GM23338 (cell line): ENCODE measurements around the gene PAM16. TPM values are rescaled to one million over a fixed set of nuclear protein-coding genes. Genes with fewer than 3 reads are reported as not detected.

Experiments used
- ATAC-seq: fragments of 200-7000 bp; cut with Tn5 transposase; 3 replicates; pipeline ENCODE4 v1.9.1; 2020
- DNase-seq: peaks from one replicate; pipeline ENCODE4 v3.0.0-alpha.2; 2015; ENCODE audit warnings: low spot score
- H2AFZ ChIP-seq: fragments of 200-600 bp; sonication (generic); 2 replicates; pipeline ENCODE4 v1.8.0; 2016; ENCODE audit warnings: antibody characterized with exemption, mild to moderate bottlenecking, moderate library complexity
- H3F3A ChIP-seq: fragments of 200-600 bp; sonication (generic); replicated peaks from 2 replicates; pipeline ENCODE4 v1.8.0; 2017; ENCODE audit warnings: antibody characterized with exemption, mixed run types, low read depth
- H3K27ac ChIP-seq: fragments of 200-600 bp; sonication (generic); 2 replicates; pipeline ENCODE4 v1.6.1; 2016; ENCODE audit warnings: low read depth
- H3K27me3 ChIP-seq: fragments of 200-600 bp; sonication (generic); 2 replicates; pipeline ENCODE4 v1.8.0; 2016; ENCODE audit warnings: mild to moderate bottlenecking, mixed run types, moderate library complexity; ENCODE audit not compliant: insufficient read depth
- H3K36me3 ChIP-seq: fragments of 200-600 bp; sonication (generic); 2 replicates; pipeline ENCODE4 v1.8.0; 2016; ENCODE audit warnings: mild to moderate bottlenecking; ENCODE audit not compliant: insufficient read depth
- H3K4me1 ChIP-seq: fragments of 200-600 bp; sonication (generic); 2 replicates; pipeline ENCODE4 v1.8.0; 2016; ENCODE audit warnings: mild to moderate bottlenecking, moderate library complexity; ENCODE audit not compliant: insufficient read depth
- H3K4me2 ChIP-seq: fragments of 200-600 bp; sonication (generic); 2 replicates; pipeline ENCODE4 v1.7.1; 2017; ENCODE audit warnings: mixed run types
- H3K4me3 ChIP-seq: fragments of 200-600 bp; sonication (generic); 2 replicates; pipeline ENCODE4 v1.6.1; 2016; ENCODE audit warnings: mixed run types
- H3K79me2 ChIP-seq: fragments of 200-600 bp; sonication (generic); replicated peaks from 2 replicates; pipeline ENCODE4 v1.8.0; 2017; ENCODE audit warnings: mild to moderate bottlenecking; ENCODE audit not compliant: insufficient read depth
- H3K9me2 ChIP-seq: fragments of 200-600 bp; sonication (generic); 2 replicates; pipeline ENCODE4 v1.8.0; 2017; ENCODE audit not compliant: insufficient read depth
- H4K20me1 ChIP-seq: fragments of 200-600 bp; sonication (generic); replicated peaks from 2 replicates; pipeline ENCODE4 v1.8.0; 2017; ENCODE audit warnings: mild to moderate bottlenecking; ENCODE audit not compliant: insufficient read depth
- H3K27ac Mint-ChIP-seq: 2 replicates; pipeline ENCODE4 v1.8.0; 2020; ENCODE audit warnings: inconsistent platforms, mild to moderate bottlenecking, moderate library complexity, mixed read lengths
- H3K27me3 Mint-ChIP-seq: 3 replicates; pipeline ENCODE4 v1.8.0; 2022; ENCODE audit warnings: low read depth, mild to moderate bottlenecking, moderate library complexity, mixed read lengths, inconsistent platforms; ENCODE audit not compliant: insufficient read depth, poor library complexity
- H3K36me3 Mint-ChIP-seq: 3 replicates; pipeline ENCODE4 v1.8.0; 2021; ENCODE audit warnings: low read depth, mild to moderate bottlenecking, inconsistent platforms, moderate library complexity, mixed read lengths
- H3K4me1 Mint-ChIP-seq: 3 replicates; pipeline ENCODE4 v1.8.0; 2020; ENCODE audit warnings: mild to moderate bottlenecking, inconsistent platforms, mixed read lengths
- H3K4me3 Mint-ChIP-seq: 3 replicates; pipeline ENCODE4 v1.8.0; 2021; ENCODE audit warnings: moderate library complexity, mild to moderate bottlenecking, inconsistent platforms, mixed read lengths
- H3K9me3 Mint-ChIP-seq: 3 replicates; pipeline ENCODE4 v1.8.0; 2020; ENCODE audit warnings: moderate library complexity, mild to moderate bottlenecking, inconsistent platforms, mixed read lengths
- CREB1 ChIP-seq: fragments of 250-450 bp; sonication (Bioruptor Pico); IDR thresholded peaks from 2 replicates; pipeline ENCODE4 v1.5.0; 2020; ENCODE audit warnings: low read depth, mild to moderate bottlenecking, moderate library complexity
- CTCF ChIP-seq, 2 experiments: fragments of 200-600 bp in 1 of 2; sonication (generic) in 1 of 2; conservative IDR thresholded peaks; 2 replicates each; pipeline versions ENCODE4 v1.5.1 to v1.6.1; 2016 to 2017; ENCODE audit warnings: antibody characterized with exemption in 2 of 2, low read depth in 2 of 2, mild to moderate bottlenecking in 2 of 2, moderate library complexity in 1 of 2
- POLR2AphosphoS5 ChIP-seq: IDR thresholded peaks from 2 replicates; pipeline ENCODE4 v1.6.1; 2016; ENCODE audit warnings: antibody characterized with exemption, low read depth
- REST ChIP-seq: IDR thresholded peaks from one replicate; pipeline ENCODE4 v1.6.1; 2018; ENCODE audit warnings: antibody characterized with exemption; ENCODE audit not compliant: unreplicated experiment
- polyA plus RNA-seq: library from polyadenylated mRNA; unstranded; fragments of >200 nt; fragmentation: Nextera tagmentation; extraction: Ambion mirVana; gene quantifications from 2 replicates; pipeline ENCODE4 v1.2.1, GENCODE V29; 2016
- total RNA-seq: library from RNA; depleted of rRNA; stranded (reverse); fragments of >200 nt; shearing (Covaris generic); gene quantifications from 2 replicates; pipeline ENCODE4 v1.2.3, GENCODE V29; 2014
- TF ChIP-seq, protein P1 (sequence below): fragments of 250-450 bp; sonication (Bioruptor Pico); IDR thresholded peaks from 2 replicates; pipeline ENCODE4 v1.5.0; 2020; ENCODE audit warnings: mild to moderate bottlenecking, moderate library complexity

The PAM16 gene
- total and polyA plus RNA-seq, 2 experiments from 2014 or later: 84.1 to 283 TPM

GRCh38 chr16:4377573-4378154, 26.5 kb upstream of the PAM16 start:
- no peaks in the 10 kb centered on the region; the same call in 1 of the 2 replicates for H4K20me1 ChIP-seq

More at GRCh38 chr16:4377573-4378154, 26.5 kb upstream of the PAM16 start:
- H3K27me3 Mint-ChIP-seq: peaks cover 20% of the 10 kb centered on the region
- Histone ChIP-seq H3F3A (0 out of 2 replicates have a peak, but pooled peaks cover 11% of the 10 kb centered on the region), H3K9me2 (no peaks in the 10 kb centered on the region), H3K4me1 (peaks cover 50% of the 10 kb centered on the region), H3K27ac (peak overlapping the region; percentile 76; the same call in 1 of the 2 replicates), H3K4me3 (no peak overlapping the region), H3K4me2 (peak overlapping the region; percentile 48; the same call in 1 of the 2 replicates), H2AFZ (no peak overlapping the region), H3K79me2 (peaks cover 10% of the 10 kb centered on the region), H3K36me3 (no peaks in the 10 kb centered on the region), H3K27me3 (no peaks in the 10 kb centered on the region)
- DNase-seq (peak; percentile 74), ATAC-seq (peak; percentile 37)
- TF ChIP-seq CTCF (conservative IDR thresholded peaks at IDR 0.05; ENCODE audit: low read depth in 2 of 2) (peak; percentile 41 to 44; a peak in 2 of 4 replicates), CREB1 (no peak), POLR2AphosphoS5 (no peak), REST (no peak)
- TF ChIP-seq, protein P1, sequence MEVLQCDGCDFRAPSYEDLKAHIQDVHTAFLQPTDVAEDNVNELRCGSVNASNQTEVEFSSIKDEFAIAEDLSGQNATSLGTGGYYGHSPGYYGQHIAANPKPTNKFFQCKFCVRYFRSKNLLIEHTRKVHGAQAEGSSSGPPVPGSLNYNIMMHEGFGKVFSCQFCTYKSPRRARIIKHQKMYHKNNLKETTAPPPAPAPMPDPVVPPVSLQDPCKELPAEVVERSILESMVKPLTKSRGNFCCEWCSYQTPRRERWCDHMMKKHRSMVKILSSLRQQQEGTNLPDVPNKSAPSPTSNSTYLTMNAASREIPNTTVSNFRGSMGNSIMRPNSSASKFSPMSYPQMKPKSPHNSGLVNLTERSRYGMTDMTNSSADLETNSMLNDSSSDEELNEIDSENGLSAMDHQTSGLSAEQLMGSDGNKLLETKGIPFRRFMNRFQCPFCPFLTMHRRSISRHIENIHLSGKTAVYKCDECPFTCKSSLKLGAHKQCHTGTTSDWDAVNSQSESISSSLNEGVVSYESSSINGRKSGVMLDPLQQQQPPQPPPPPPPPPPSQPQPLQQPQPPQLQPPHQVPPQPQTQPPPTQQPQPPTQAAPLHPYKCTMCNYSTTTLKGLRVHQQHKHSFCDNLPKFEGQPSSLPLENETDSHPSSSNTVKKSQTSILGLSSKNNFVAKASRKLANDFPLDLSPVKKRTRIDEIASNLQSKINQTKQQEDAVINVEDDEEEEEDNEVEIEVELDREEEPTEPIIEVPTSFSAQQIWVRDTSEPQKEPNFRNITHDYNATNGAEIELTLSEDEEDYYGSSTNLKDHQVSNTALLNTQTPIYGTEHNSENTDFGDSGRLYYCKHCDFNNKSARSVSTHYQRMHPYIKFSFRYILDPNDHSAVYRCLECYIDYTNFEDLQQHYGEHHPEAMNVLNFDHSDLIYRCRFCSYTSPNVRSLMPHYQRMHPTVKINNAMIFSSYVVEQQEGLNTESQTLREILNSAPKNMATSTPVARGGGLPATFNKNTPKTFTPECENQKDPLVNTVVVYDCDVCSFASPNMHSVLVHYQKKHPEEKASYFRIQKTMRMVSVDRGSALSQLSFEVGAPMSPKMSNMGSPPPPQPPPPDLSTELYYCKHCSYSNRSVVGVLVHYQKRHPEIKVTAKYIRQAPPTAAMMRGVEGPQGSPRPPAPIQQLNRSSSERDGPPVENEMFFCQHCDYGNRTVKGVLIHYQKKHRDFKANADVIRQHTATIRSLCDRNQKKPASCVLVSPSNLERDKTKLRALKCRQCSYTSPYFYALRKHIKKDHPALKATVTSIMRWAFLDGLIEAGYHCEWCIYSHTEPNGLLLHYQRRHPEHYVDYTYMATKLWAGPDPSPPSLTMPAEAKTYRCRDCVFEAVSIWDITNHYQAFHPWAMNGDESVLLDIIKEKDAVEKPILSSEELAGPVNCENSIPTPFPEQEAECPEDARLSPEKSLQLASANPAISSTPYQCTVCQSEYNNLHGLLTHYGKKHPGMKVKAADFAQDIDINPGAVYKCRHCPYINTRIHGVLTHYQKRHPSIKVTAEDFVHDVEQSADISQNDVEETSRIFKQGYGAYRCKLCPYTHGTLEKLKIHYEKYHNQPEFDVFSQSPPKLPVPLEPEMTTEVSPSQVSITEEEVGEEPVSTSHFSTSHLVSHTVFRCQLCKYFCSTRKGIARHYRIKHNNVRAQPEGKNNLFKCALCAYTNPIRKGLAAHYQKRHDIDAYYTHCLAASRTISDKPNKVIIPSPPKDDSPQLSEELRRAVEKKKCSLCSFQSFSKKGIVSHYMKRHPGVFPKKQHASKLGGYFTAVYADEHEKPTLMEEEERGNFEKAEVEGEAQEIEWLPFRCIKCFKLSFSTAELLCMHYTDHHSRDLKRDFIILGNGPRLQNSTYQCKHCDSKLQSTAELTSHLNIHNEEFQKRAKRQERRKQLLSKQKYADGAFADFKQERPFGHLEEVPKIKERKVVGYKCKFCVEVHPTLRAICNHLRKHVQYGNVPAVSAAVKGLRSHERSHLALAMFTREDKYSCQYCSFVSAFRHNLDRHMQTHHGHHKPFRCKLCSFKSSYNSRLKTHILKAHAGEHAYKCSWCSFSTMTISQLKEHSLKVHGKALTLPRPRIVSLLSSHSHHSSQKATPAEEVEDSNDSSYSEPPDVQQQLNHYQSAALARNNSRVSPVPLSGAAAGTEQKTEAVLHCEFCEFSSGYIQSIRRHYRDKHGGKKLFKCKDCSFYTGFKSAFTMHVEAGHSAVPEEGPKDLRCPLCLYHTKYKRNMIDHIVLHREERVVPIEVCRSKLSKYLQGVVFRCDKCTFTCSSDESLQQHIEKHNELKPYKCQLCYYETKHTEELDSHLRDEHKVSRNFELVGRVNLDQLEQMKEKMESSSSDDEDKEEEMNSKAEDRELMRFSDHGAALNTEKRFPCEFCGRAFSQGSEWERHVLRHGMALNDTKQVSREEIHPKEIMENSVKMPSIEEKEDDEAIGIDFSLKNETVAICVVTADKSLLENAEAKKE (CRISPR knock-in tag): no peak
- H3K4me1 Mint-ChIP-seq: peaks cover 59% of the 10 kb centered on the region
- peak overlapping the region; percentile 28; the same call in 1 of the 2 replicates for H3K27ac Mint-ChIP-seq
- H3K4me3 Mint-ChIP-seq: peak overlapping the region; percentile 19; the same call in 1 of the 3 replicates
- no peaks in the 10 kb centered on the region for H3K9me3 Mint-ChIP-seq
- peaks cover 3% of the 10 kb centered on the region; the same call in 2 of the 3 replicates for H3K36me3 Mint-ChIP-seq
